HFF-Myc (cell line): Measurements from ENCODE around the gene GALNT2.

Experiments
- DNase-seq: peaks from one replicate; pipeline ENCODE4 v3.0.0-alpha.2; 2011; ENCODE audit warnings: low read depth; ENCODE audit errors: extremely low read depth
- H3K4me3 ChIP-seq: replicated peaks from 2 replicates; pipeline ENCODE4 v1.5.1; 2011; ENCODE audit warnings: low read depth, mild to moderate bottlenecking, control low read depth, low read length
- CTCF ChIP-seq: IDR thresholded peaks from 2 replicates; pipeline ENCODE4 v1.5.1; 2012; ENCODE audit warnings: mild to moderate bottlenecking, low read depth, low read length, control low read depth; ENCODE audit errors: missing control alignments

Gene GALNT2

GRCh38 chr1:230261928-230262650, 195.1 kb downstream of the GALNT2 start:
- no peak overlapping the region for H3K4me3 ChIP-seq
- TF ChIP-seq CTCF: no peak
- DNase-seq: no peak

GRCh38 chr1:230262867-230263567, 196.0 kb downstream of the GALNT2 start:
- no peak for DNase-seq
- TF ChIP-seq CTCF: no peak
- H3K4me3 ChIP-seq: no peak overlapping the region

GRCh38 chr1:230263568-230264195, 196.6 kb downstream of the GALNT2 start:
- no peak for TF ChIP-seq CTCF
- H3K4me3 ChIP-seq: no peak overlapping the region
- DNase-seq: no peak

- no peak overlapping the region for H3K4me3 ChIP-seq
- no peak for TF ChIP-seq CTCF
- no peak for DNase-seq
These were observed 197.3 kb downstream of the GALNT2 start for GRCh38 chr1:230264342-230264741.

GRCh38 chr1:230265200-230266115, 198.4 kb downstream of the GALNT2 start:
- H3K4me3 ChIP-seq: no peak overlapping the region
- no peak for TF ChIP-seq CTCF
- DNase-seq: no peak

- no peak for TF ChIP-seq CTCF
- no peak for DNase-seq
- no peak overlapping the region for H3K4me3 ChIP-seq
These were observed 199.4 kb downstream of the GALNT2 start for GRCh38 chr1:230266456-230266855.
